HG03439 (cell line): ENCODE results near the gene AP2A2.

Experiments
- ATAC-seq: cut with Tn5 transposase; IDR thresholded peaks from one replicate; pipeline ENCODE4 v1.9.1; 2021; ENCODE audit warnings: mild to moderate bottlenecking, moderate library complexity; ENCODE audit not compliant: unreplicated experiment

The AP2A2 gene

GRCh38 chr11:1052133-1053011 is 126.7 kb downstream of the AP2A2 start:
- no peak for ATAC-seq

DNA sequence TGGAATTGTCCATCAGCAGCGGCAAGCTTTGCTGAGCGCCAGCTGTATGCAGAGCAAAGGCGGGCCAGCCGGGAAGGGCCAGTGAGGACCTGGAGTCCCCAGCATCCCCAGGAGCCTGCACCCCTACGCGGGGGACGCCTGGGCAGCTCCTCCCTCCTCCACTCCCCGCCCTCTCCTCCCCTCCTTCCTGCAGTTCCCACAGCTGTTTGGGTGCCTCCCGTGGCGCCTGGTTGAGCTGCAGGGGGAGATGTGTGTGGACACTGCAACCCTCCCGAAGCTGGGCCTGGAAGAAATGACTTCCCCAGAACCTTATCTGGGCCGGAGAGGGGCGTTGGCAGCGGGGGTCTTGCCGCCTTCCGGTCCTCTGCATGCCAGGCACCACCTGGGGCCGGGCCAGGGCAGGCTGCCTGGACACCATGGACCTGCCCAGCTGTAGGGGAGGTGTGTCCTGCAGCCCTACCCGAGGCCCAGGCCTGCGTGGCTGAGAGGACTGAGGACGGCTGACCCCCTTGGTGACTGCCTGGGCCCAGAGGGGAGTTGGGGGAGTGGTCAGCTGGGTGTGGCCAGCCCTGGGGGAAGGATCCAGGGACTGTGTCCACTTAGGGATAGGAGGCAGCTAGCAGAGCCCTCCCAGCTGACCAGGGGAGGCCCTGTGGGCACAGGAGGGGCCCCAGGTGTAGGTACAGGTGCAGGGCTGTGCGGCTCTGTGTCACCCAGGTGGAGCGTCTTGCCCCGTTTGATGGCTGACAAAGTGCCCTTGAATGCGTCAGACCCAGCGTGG is 127.6 kb downstream of the AP2A2 start:
- no peak for ATAC-seq

DNA sequence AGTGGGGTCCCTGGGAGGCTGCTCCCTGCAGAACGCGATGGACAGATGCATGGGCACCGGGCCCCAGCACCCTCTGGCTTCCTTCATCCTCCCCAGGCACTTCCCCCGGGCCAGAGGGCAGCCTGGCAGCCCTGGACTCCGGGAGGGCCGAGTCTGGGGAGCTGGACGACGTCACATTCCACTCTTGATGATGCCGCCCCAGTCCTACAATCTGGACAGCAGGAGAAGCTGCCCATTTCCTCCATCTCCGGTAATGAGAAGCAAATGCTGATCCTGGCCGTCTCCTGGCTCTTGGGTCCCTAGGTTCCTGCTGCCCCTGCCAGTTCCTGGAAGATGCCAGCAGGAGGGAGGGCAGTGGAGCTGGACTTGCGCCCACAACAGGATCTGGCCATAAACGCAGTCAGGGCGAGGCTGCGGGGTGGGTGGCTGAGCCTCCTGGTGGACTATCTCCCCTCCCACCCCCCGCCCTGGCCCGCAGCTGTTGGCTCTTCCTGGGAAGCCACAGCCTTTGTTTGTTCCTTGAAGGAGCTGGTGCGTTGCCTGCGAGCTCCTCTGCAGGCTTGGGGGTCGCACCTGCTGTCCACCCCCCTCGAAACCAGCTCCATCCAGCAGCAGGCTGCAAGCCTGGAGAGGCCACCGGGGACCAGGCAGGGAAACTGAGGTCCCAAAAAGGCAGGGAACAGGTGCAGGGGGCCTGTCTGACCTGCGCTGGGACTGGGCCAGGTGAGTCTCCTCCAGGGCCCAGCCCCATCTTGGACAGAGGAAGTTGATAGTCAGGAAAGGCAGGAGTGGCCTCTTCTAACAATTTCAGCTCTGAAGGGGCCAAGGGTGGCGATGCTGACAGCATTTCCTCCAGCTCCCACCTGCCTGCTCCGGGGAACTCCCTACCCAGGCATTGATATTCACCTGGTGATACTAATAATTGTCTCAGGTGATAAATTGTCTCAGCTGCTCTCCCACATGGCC is 128.8 kb downstream of the AP2A2 start:
- ATAC-seq, result no peak

GRCh38 chr11:1055109-1055703 is 129.5 kb downstream of the AP2A2 start:
- ATAC-seq, result no peak

GRCh38 chr11:1055990-1056771 is 130.5 kb downstream of the AP2A2 start:
- ATAC-seq, result no peak

GRCh38 chr11:1057806-1058205 is 132.1 kb downstream of the AP2A2 start:
- no peak for ATAC-seq

- ATAC-seq, result no peak
Measured at GRCh38 chr11:1059759-1060158, 134.1 kb downstream of the AP2A2 start.

- no peak for ATAC-seq
Measured at GRCh38 chr11:1060410-1060809, 134.7 kb downstream of the AP2A2 start.

GRCh38 chr11:1060852-1061616 is 135.4 kb downstream of the AP2A2 start:
- no peak for ATAC-seq
